ENCODE results near the gene ELP5. TPM values are rescaled to one million over a fixed set of nuclear protein-coding genes. Genes with fewer than 3 reads are reported as not detected.

The ELP5 gene
- total RNA-seq, 1 experiment from 2014 or later = 58.2 TPM

Other genes with a start within 250 kb of the ELP5 start
- 161 and 204 TPM in 2 replicates for gene RNASEK, start 239.6 kb upstream of the ELP5 start, total RNA-seq (2014; rRNA removed)
- not detected in 2 replicates for gene BCL6B, start 229.2 kb upstream of the ELP5 start, total RNA-seq (2014; rRNA removed)
- gene SLC16A13, start 216.2 kb upstream of the ELP5 start, total RNA-seq (2014; rRNA removed) = 0.63 TPM in 1 of 2 replicates, not detected in the other
- 0.11 TPM in 1 of 2 replicates, not detected in the other for gene SLC16A11, start 208.1 kb upstream of the ELP5 start, total RNA-seq (2014; rRNA removed)
- gene CLEC10A, start 172.0 kb upstream of the ELP5 start, total RNA-seq (2014; rRNA removed) = not detected in 2 replicates
- not detected in 2 replicates for gene ASGR2, start 137.4 kb upstream of the ELP5 start, total RNA-seq (2014; rRNA removed)
- 0.29 and 1.4 TPM in 2 replicates for gene ASGR1, start 72.8 kb upstream of the ELP5 start, total RNA-seq (2014; rRNA removed)
- gene DLG4, start 32.4 kb upstream of the ELP5 start, total RNA-seq (2014; rRNA removed) = 16.6 and 17.3 TPM in 2 replicates
- gene ACADVL, start 32.3 kb upstream of the ELP5 start, total RNA-seq (2014; rRNA removed) = 485 and 564 TPM in 2 replicates
- 64.8 and 71.4 TPM in 2 replicates for gene DVL2, start 17.7 kb upstream of the ELP5 start, total RNA-seq (2014; rRNA removed)
- gene PHF23, start 12.8 kb upstream of the ELP5 start, total RNA-seq (2014; rRNA removed) = 54.7 and 56.4 TPM in 2 replicates
- 161 and 171 TPM in 2 replicates for gene GABARAP, start 9.8 kb upstream of the ELP5 start, total RNA-seq (2014; rRNA removed)
- 59.1 and 65.5 TPM in 2 replicates for gene CTDNEP1, start 481 bp upstream of the ELP5 start, total RNA-seq (2014; rRNA removed)
- not detected in 2 replicates for gene CLDN7, start 10.3 kb downstream of the ELP5 start, total RNA-seq (2014; rRNA removed)
- gene SLC2A4, start 29.5 kb downstream of the ELP5 start, total RNA-seq (2014; rRNA removed) = 0.11 TPM in 1 of 2 replicates, not detected in the other
- not detected in 2 replicates for gene YBX2, start 42.4 kb downstream of the ELP5 start, total RNA-seq (2014; rRNA removed)
- gene EIF5A, start 55.4 kb downstream of the ELP5 start, total RNA-seq (2014; rRNA removed) = 968 and 1,043 TPM in 2 replicates
- gene GPS2, start 63.1 kb downstream of the ELP5 start, total RNA-seq (2014; rRNA removed) = 98.7 and 119 TPM in 2 replicates
- gene NEURL4, start 77.1 kb downstream of the ELP5 start, total RNA-seq (2014; rRNA removed) = 15.1 and 15.7 TPM in 2 replicates
- gene ACAP1, start 84.3 kb downstream of the ELP5 start, total RNA-seq (2014; rRNA removed) = 1.5 TPM in 1 of 2 replicates, not detected in the other
- 8.3 and 9.0 TPM in 2 replicates for gene KCTD11, start 99.9 kb downstream of the ELP5 start, total RNA-seq (2014; rRNA removed)
- gene TMEM95, start 102.9 kb downstream of the ELP5 start, total RNA-seq (2014; rRNA removed) = not detected in 2 replicates
- 0.06 TPM in 1 of 2 replicates, not detected in the other for gene TNK1, start 128.9 kb downstream of the ELP5 start, total RNA-seq (2014; rRNA removed)
- 38.1 and 54.4 TPM in 2 replicates for gene PLSCR3, start 142.3 kb downstream of the ELP5 start, total RNA-seq (2014; rRNA removed)
- gene TMEM256, start 151.9 kb downstream of the ELP5 start, total RNA-seq (2014; rRNA removed) = 65.1 and 88.9 TPM in 2 replicates
- 7.6 and 8.3 TPM in 2 replicates for gene NLGN2, start 155.6 kb downstream of the ELP5 start, total RNA-seq (2014; rRNA removed)
- not detected in 2 replicates for gene SPEM1, start 168.1 kb downstream of the ELP5 start, total RNA-seq (2014; rRNA removed)
- gene SPEM2, start 173.4 kb downstream of the ELP5 start, total RNA-seq (2014; rRNA removed) = not detected in 2 replicates
- not detected in 2 replicates for gene SPEM3, start 176.6 kb downstream of the ELP5 start, total RNA-seq (2014; rRNA removed)
- 0.75 and 0.90 TPM in 2 replicates for gene TMEM102, start 183.2 kb downstream of the ELP5 start, total RNA-seq (2014; rRNA removed)
- gene FGF11, start 187.3 kb downstream of the ELP5 start, total RNA-seq (2014; rRNA removed) = 23.4 and 23.8 TPM in 2 replicates
- 51.9 and 60.3 TPM in 2 replicates for gene CHRNB1, start 192.8 kb downstream of the ELP5 start, total RNA-seq (2014; rRNA removed)
- gene ZBTB4, start 227.4 kb downstream of the ELP5 start, total RNA-seq (2014; rRNA removed) = 25.3 and 27.8 TPM in 2 replicates
- gene SLC35G6, start 229.2 kb downstream of the ELP5 start, total RNA-seq (2014; rRNA removed) = not detected in 2 replicates
- 63.7 and 81.4 TPM in 2 replicates for gene POLR2A, start 232.2 kb downstream of the ELP5 start, total RNA-seq (2014; rRNA removed)